ENCODE results near the gene RBM5. TPM values are rescaled to one million over a fixed set of nuclear protein-coding genes. Genes with fewer than 3 reads are reported as not detected.

Gene RBM5
- total RNA-seq, 1 experiment from 2014 or later, result 37.1 TPM

DNA sequence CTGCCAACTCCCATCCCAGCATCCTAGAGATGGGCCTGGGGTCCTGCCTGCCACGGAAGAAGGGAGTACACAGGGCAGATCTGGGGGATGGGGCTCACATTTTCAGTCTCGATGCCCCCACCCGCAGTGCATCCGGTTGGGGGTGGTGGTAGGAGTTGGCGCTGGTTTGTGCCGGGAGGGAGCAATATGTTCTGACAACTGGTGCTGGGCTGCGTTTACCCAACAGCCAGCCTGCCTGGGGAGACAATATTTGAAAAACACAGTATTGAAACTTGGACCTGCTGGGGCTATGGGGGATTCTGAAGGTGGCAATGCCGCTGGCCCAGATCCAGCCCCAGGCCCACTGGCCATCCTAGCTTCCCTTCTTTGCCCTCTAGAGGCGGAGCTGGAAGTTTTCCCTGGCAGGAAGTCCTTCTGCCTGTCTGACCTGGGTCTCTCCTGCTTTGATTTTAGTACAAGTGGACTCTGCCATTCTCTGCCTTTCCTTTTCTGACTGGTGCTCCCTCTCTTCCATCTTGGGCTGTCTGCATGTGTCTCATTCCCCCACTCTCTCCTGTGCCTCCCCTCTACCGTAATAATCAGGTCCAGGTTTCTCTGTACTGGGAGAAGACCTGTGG, 69.9 kb downstream of the RBM5 start:
- DNase-seq (ENCODE audit: low read depth), result no peak

DNA sequence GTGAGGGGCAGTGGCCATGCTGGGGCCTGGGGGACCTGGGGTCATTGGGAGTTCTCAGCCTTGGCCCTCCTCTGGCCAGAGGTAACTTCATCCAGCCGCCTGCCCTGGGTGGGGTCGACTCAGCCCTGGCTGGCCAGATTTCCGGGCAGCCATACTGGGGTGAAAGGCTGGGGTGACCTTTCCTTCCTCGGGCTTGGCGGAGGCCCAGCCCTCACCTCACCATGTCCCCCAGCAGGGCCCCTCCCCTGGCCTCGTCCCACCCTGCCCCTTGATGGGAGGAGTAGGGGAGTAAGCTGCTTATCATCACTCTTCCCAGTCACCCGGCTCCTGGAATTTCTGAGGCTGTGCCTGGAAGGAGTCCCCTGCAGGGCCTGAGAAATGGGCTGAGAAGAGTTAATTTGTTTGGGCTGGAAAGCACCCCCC, 71.9 kb downstream of the RBM5 start:
- DNase-seq (ENCODE audit: low read depth), result no peak

DNA sequence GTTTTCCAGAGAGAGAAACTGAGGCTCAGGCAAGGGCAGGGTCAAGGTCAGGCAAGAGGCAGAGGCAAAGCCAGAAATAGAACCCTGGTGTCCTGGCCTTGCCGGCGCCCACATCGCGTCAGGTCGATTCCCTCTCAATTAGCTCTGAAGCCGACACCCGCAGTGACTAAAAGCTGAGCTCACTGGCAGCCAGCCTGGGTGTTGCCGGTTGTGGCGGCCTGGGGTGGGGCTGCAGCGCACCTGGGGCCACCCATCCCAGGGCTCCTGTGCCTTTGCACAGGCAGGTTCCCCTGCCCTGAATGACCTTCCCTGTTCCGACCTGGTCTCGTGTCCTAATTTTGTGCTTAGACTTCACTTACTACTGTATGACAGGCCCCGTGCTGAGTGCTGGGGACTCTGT, 72.6 kb downstream of the RBM5 start:
- DNase-seq (ENCODE audit: low read depth), result no peak

DNA sequence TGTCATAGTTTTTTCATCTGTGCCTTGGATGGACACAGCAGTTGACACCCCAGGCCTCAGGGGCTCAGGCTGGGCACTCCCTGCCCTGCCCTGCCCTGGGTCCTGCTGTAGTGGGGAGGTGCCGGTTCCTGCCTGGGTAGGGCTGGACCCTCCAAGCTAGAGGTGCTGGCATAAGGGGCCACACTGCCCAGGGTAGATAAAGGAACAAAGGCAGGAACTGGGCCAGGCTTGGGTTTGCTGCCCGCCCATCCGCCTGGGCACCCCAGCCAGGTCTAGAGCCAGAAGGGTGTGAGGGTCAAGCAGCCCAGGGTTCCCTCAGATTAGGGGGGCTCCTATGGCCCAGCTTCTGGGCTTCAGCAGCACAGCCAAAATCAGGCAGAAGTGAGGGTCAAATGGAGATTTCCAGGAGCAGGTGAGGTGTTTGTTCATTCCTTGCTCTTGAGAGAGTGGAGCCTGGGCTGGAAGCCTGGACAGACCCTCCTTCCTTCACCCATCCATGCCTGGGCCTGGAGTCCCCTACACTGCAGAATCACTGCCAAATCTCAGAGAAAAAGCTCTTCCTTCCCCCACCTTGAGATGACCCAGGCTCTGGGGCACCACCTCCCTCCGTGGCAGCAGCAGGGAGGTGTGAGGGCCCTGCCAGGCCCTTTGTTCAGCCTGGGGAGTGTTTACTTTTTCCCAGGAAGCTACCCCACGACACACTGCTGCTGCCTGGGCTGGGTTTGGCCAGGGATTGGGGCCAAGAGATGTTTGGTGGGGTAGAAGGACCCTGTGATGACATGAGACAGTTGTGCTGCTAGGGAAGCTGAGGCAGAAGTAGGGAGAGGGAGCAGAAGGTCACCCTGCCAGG, 73.5 kb downstream of the RBM5 start:
- DNase-seq (ENCODE audit: low read depth), result no peak

DNA sequence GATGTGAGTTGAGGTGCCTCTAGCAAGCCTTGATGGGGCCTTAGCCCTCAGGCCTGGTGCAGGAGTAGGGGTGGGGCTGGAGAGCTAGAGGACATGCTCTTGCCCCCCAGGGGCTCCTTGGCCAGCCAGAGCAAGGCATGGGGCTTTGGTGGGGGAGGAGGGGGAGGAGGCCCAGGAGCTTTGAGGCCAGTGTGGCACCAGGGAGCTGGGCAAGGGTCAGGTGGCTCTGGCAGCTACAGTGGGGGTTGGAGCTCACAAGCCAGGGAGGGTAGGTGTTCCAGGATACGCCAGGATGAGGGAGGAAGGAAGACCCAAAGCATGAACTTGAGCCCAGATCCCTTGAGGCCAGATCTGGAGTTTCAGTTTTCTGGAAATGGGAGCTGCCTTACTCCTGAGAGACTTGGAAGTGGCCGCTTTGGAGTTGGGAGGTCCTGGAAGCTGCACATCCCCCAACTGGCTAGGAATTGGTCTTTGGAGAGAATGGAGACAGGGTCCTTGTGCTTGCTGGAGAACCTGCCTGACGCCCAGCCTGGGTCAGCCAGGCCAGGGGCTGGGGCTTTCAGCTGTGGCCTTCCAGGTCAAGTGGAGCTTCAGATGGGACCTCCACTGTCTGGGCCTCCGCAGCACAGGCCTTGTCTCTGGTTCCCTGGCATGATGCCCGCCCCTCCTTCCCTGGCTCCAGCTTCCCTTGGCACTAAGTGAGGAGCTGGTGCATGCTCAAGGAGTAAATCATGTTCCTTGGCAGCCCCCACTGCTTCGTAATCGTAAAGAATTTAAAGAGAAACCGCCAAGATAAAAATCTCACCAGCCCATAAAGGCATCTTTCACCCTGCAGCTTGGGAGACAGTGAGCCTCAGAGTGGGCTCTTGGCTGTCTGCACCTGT, 75.1 kb downstream of the RBM5 start:
- DNase-seq (ENCODE audit: low read depth), result peak; percentile 94

DNA sequence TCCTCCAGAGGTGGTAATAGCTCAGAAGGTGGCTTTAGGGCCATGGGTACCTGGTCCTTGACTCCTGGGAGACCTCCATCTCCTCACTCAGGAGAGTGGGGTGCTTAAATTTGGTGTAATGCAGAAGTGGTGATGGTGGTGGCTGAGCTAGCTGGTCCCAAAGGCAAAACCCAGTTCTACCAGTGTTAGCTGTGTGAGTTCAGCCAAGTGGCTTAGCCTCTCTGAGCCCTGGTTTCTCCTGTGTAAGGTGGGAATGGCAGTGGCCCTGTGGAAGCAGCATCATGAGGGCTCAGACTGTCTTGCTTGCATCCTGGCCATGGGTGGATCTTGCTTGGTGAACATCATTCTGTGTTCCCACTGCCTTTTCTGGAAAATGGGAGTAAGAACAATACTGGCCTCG, 75.8 kb downstream of the RBM5 start:
- DNase-seq (ENCODE audit: low read depth), result no peak

DNA sequence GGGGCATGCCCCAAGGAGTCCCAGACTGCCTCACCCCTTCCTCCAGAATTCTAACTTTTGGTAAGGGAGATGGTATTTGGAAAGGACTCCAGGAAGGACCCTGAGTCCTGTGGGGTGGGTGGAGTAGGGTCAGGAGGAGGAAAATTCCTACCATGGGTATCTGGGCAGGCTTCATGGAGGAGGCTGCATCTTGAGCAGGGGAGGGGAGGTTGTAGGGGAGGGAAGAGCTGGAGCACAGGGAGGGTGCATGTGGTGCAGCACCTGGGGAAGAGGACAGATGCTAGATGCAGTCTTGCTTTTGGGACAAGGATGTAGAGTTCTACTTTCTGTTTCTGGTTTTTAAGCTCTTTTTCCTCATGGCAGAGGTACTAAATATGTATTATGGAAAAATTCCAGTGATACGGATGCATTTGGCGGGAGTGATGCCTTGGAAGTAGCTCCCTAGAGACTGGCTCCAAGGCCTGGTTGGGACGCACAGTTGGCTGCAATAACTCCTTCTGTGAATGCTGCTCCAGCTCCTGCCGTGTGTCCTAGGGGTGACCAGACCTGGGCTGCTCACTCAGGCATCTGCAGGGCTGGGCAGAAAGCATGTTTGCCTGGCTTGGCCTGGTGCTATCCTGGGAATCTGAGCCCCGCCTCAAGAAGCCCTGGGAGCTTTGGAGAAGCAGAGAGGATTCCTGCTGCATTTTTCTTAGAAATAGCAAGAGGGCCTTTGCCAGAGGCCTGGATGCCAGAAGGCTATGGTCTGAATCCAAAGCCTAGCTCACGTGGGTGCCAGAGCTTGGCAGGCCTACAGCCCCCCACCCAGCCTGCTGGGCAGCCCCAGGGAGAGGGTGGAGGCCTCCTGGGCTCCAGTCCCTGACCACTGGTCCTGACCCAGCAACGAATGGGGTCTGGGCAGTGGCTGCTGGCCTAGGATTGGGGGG, 76.5 kb downstream of the RBM5 start:
- peak; percentile 64 for DNase-seq (ENCODE audit: low read depth)

DNA sequence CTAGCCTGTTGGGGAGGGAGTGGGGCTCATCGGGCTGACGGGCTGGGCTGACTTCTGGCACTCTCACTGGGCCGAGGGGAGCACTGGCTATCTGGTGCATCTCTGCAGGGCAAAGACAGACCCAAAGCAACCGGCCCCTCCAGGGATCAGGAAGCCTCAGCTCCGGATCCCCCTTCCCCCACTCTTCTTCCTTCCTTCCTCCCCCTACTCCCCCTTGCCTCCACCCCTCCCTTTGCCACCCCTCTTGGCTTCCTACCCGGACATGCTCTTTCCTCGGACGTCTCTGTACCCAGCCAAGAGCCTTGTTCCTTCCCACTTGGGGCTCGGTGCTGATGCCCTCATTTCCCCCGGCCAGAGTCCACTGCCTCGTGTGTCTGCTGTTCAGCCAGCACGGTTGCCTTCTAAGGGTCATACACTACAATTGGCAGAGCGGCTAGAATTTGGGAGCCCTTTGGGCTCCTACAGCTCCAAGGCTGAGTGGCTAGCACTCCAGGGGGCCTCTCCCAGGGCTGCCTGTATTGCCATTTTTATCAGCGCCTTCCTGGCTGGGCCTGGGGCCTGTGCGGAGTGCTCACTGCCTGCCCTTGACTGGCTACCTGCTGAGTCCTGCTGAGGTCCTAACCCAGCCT, 77.3 kb downstream of the RBM5 start:
- no peak for DNase-seq (ENCODE audit: low read depth)

DNA sequence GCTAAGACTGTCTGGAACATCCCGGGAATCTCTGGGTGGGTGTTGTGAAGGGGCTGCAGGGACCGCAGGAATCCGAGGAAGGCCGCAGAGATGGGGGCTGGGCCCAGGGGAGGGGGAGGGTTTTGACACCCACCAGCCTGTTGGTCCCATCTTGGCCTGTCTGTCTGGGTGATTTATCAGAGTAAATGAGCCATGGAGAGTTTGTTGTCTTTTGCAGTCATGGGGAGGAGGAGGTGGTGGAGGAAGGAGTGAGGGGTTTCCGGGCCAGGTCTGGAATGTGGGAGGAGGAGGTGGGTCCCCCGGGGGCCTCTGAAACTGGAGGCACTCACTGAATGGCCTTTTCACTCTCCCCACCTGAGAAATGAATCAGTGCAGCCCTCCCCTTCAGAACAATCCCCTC, 77.9 kb downstream of the RBM5 start:
- DNase-seq (ENCODE audit: low read depth), result peak; percentile 39

DNA sequence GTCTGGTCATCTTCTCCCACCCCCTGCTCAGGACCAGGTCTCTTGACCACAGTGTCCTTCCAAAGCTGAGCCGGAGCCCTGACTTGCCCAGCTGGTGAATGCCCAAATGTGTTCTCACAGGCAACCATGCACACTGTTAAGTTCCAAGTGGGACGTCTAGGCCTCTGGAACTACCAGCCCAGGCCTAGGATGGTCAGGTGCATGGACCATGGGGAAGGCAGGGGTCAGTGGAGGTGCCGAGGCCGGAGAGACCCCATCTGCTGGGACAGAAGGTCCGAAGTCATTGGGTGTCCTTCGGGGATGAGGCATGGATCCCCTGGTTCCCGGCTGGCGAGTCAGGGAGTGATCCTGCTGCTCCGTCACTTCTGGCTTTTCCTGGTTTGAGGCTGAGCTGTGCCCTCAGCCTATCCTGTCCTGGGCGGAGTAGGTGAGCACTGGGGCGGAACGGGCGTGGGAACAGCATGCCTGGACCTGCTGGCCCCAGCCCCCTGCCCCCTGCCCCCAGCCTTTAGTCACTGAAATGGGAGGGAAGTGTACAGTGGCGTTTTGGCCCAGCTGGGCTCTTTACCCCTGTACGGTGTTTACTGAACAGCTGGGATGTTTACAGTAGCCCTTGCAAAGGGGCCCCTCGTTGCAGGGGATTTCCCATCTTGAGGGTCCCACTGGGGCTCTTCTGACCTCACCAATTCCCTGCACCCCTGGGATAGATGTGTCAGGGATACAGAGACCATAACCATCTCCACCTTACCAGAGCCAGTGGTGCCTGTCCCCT, 78.5 kb downstream of the RBM5 start:
- peak; percentile 46 for DNase-seq (ENCODE audit: low read depth)

DNA sequence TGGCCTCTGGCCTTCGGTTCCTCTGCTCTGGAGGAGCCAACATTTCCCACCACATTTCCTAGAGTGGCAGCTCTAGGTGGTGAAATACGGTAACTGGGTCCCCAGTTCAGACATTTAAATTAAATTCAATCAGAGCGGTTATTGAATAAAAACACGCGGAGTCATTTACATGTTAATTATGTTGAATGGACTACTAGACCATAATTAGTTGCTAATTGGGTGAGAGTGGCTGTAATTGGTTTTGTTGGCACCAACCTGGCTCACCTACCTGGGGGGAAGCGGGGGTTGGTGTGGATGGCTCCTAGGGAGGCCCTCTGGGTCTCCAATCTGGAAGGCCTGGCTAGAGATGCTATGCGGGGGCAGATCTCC, 79.1 kb downstream of the RBM5 start:
- no peak for DNase-seq (ENCODE audit: low read depth)

DNA sequence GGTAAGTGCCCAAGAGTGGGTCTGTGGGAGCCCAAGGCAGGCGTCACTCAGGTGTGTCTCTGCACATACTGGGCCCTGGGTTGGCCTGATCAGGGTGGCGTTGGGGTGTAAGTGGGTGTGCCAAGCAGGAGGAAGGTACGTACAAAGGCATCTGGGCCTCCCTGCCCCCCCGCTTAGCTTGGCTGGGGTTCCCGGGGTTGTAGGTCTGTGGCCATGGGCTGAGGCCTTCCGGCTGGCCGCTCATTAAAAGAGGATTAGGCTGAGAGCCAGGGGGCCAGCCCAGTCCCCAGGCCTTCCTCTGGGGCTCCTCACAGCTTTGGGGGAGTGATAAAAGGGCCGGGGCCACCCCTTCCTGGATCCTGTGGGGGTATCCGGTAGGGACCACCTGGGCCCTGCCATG, 79.7 kb downstream of the RBM5 start:
- peak; percentile 57 for DNase-seq (ENCODE audit: low read depth)

Other genes starting within 250 kb of the RBM5 start
- gene TRAIP, start 232.4 kb upstream of the RBM5 start, total RNA-seq (2014; rRNA removed; shearing (Covaris generic)), result 6.5 and 9.9 TPM in 2 replicates
- 0.12 and 0.27 TPM in 2 replicates for gene CAMKV, start 219.0 kb upstream of the RBM5 start, total RNA-seq (2014; rRNA removed; shearing (Covaris generic))
- 0.17 and 1.4 TPM in 2 replicates for gene MST1R, start 185.0 kb upstream of the RBM5 start, total RNA-seq (2014; rRNA removed; shearing (Covaris generic))
- gene MON1A, start 159.1 kb upstream of the RBM5 start, total RNA-seq (2014; rRNA removed; shearing (Covaris generic)), result 2.8 and 5.1 TPM in 2 replicates
- gene RBM6, start 148.8 kb upstream of the RBM5 start, total RNA-seq (2014; rRNA removed; shearing (Covaris generic)), result 13.4 and 21.7 TPM in 2 replicates
- 3.7 and 6.6 TPM in 2 replicates for gene SEMA3F, start 66.4 kb downstream of the RBM5 start, total RNA-seq (2014; rRNA removed; shearing (Covaris generic))
- not detected in 2 replicates for gene GNAT1, start 102.7 kb downstream of the RBM5 start, total RNA-seq (2014; rRNA removed; shearing (Covaris generic))
- 0.89 and 0.96 TPM in 2 replicates for gene SLC38A3, start 116.4 kb downstream of the RBM5 start, total RNA-seq (2014; rRNA removed; shearing (Covaris generic))
- gene GNAI2, start 147.3 kb downstream of the RBM5 start, total RNA-seq (2014; rRNA removed; shearing (Covaris generic)), result 232 and 259 TPM in 2 replicates
- gene SEMA3B, start 180.2 kb downstream of the RBM5 start, total RNA-seq (2014; rRNA removed; shearing (Covaris generic)), result 12.0 and 22.5 TPM in 2 replicates
- not detected in 2 replicates for gene LSMEM2, start 190.2 kb downstream of the RBM5 start, total RNA-seq (2014; rRNA removed; shearing (Covaris generic))
- 49.3 and 50.4 TPM in 2 replicates for gene IFRD2, start 203.5 kb downstream of the RBM5 start, total RNA-seq (2014; rRNA removed; shearing (Covaris generic))
- gene HYAL3, start 210.5 kb downstream of the RBM5 start, total RNA-seq (2014; rRNA removed; shearing (Covaris generic)), result 1.6 and 3.0 TPM in 2 replicates
- gene NAA80, start 210.5 kb downstream of the RBM5 start, total RNA-seq (2014; rRNA removed; shearing (Covaris generic)), result 6.9 and 8.9 TPM in 2 replicates
- not detected in 2 replicates for gene HYAL1, start 214.7 kb downstream of the RBM5 start, total RNA-seq (2014; rRNA removed; shearing (Covaris generic))
- gene HYAL2, start 233.8 kb downstream of the RBM5 start, total RNA-seq (2014; rRNA removed; shearing (Covaris generic)), result 48.2 and 59.5 TPM in 2 replicates
- 23.7 and 25.4 TPM in 2 replicates for gene TUSC2, start 239.3 kb downstream of the RBM5 start, total RNA-seq (2014; rRNA removed; shearing (Covaris generic))